GM10266 (cell line): Measurements from ENCODE around the gene FOSL2.
"Not testable (repeated sequence)": the region's sequence is repeated elsewhere in the genome, so short reads cannot be mapped to it uniquely, and the experiment has no call there.

ENCODE experiments used
- DNase-seq: peaks from one replicate; pipeline ENCODE4 v3.0.0; 2012; ENCODE audit errors: extremely low spot score
- TF ChIP-seq, protein P1 (sequence below): IDR thresholded peaks from 2 replicates; pipeline ENCODE4 v1.5.1; 2012; ENCODE audit warnings: mild to moderate bottlenecking, low read depth; ENCODE audit not compliant: control insufficient read depth, insufficient read depth; ENCODE audit errors: missing control alignments

FOSL2 gene

GRCh38 chr2:28366496-28367282 is 26.0 kb upstream of the FOSL2 start:
- TF ChIP-seq, protein P1, sequence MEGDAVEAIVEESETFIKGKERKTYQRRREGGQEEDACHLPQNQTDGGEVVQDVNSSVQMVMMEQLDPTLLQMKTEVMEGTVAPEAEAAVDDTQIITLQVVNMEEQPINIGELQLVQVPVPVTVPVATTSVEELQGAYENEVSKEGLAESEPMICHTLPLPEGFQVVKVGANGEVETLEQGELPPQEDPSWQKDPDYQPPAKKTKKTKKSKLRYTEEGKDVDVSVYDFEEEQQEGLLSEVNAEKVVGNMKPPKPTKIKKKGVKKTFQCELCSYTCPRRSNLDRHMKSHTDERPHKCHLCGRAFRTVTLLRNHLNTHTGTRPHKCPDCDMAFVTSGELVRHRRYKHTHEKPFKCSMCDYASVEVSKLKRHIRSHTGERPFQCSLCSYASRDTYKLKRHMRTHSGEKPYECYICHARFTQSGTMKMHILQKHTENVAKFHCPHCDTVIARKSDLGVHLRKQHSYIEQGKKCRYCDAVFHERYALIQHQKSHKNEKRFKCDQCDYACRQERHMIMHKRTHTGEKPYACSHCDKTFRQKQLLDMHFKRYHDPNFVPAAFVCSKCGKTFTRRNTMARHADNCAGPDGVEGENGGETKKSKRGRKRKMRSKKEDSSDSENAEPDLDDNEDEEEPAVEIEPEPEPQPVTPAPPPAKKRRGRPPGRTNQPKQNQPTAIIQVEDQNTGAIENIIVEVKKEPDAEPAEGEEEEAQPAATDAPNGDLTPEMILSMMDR, result no peak
- DNase-seq, result no peak

DNA sequence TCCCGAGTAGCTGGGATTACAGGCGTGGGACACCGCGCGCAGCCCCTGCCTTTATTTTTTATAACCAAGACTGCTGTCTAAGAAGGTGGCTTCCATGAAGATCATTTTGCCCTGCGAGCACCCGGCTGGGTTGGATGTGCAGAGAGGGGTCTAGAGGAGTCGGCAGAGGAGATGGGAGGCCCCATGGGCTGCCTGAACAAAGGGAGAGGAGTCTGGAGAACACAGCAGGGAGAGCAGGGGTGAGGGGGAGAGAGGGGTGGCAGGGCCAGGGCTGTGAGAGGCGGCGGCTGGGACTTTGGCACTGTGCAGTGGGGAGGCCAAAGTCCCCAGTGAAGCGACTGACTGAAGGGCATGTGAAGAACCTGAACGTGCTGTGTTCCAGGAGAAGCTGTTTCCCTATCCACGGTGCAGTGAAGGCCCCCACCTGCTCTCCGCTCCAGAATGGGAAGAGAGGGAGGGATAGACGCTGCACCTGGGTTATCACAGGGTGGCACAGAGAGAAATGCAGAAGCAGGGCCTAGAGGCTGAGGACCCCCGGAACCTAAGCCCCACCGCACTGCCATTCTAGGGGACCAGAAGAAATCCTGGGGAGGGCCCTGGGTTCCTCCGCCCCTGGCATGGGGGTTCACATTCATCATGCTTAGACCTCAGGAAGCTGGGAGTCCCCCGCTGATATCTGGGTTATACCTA is 24.8 kb upstream of the FOSL2 start:
- no peak for DNase-seq
- TF ChIP-seq, protein P1, result no peak

DNA sequence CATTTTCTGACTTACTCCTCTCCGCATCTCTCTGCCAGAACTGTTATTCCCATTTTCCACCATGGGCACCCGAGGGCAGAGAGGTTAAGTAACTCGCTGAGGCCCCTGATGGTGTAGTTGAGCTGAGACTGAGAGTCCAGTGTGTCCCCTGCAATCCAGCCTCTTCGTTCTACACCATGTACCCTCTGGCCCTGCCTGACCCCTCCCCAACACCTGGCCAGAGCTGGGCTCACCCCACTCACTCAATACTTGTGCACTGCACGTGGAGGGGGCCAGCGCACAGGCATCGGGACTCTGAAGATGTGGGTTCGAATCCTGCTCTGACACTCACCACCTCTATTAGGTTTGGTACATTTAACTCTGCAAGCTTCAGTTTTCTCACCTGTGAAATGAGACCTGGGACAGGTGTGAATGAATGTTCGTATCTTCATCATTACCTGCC is 24.3 kb upstream of the FOSL2 start:
- no peak for DNase-seq
- TF ChIP-seq, protein P1, result no peak

- TF ChIP-seq, protein P1, result no peak
- DNase-seq, result no peak
Observed at GRCh38 chr2:28369358-28369757, 23.3 kb upstream of the FOSL2 start.

DNA sequence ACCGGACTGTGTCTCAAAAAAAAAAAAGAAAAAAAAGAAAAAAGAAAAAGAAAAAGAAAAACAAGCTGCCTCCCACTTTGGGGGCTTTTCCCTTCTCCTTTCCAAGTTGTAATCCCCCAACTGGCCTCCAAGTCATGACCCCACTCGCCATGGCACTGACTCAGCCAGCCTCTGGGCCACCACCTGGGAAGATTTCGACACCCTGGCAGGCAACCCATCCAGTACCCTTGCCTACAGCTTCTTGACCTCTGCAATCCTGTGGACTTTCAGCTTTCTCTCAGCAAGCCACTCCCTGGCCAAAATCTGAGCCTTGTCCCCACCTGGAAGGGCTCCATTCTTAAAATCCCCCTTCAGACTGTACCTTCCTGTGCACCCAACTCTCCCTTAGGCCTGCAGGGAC is 22.3 kb upstream of the FOSL2 start:
- TF ChIP-seq, protein P1, result no peak

DNA sequence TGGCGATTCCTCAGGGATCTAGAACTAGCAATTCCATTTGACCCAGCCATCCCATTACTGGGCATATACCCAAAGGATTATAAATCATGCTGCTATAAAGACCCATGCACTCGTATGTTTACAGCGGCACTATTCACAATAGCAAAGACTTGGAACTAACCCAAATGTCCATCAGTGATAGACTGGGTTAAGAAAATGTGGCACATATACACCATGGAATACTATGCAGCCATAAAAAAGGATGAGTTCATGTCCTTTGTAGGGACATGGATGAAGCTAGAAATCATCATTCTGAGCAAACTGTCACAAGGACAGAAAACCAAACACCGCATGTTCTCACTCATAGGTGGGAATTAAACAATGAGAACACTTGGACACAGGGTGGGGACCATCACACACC is 20.9 kb upstream of the FOSL2 start:
- not testable (repeated sequence) for DNase-seq

More for the DNA sequence above, 22.3 kb upstream of the FOSL2 start:
- no peak for DNase-seq

DNA sequence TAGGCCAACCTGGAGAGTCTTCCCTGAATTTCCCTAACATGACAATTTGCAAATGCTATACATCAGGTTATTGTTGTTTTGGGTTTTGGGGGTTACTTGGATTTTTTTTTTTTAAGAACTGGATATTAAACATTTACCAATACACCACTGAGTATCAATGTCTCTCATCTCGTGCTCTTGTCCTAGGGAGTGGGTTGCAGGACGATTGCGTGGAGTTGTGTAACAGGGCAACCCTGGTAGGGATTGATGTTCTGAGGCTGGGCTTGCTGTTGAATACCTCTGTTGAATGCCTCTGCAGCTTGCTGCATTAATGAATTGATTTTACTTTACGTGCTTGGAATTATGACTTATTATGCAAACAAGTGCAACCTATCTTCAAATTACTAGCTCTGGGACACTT is 18.8 kb upstream of the FOSL2 start:
- TF ChIP-seq, protein P1, result no peak
- DNase-seq, result no peak
